ENCODE data around the gene ACOXL. TPM values are rescaled to one million over a fixed set of nuclear protein-coding genes. Genes with fewer than 3 reads are reported as not detected.

Gene ACOXL
- polyA plus RNA-seq, 3 donors = 0.35 TPM; not detected in 2

DNA sequence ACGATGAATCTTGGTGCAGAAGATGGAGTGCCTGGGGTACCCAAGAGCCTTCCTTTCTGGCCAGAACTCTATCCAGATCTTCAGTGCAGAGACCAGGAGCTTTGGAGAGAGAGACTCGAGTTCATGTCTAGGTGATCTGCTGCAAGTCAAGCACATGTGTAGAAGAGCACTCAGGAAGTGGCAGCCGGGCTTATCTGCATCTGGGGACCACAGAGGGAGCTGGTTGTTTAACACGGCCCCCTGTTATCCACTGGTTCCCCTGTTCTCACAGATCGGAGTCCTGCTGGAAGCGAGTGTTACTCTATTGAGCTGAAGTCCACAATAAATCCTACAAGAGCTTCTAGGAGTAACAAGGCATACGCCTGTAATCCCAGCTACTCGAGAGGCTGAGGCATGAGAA is 128.3 kb downstream of the ACOXL start:
- Histone ChIP-seq H3K4me1 (ENCODE audit: control insufficient read depth in 1 of 2, insufficient read depth in 2 of 2, low read length in 2 of 2) (peaks cover 7 to 8% of the 10 kb centered on the region in 2 donors), H3K36me3 (replicated peaks in 1 of 2; ENCODE audit: control insufficient read depth in 1 of 2, insufficient read depth in 2 of 2, low read length in 2 of 2) (no peaks in the 10 kb centered on the region), H3K9me3 (replicated peaks in 1 of 2; ENCODE audit: control insufficient read depth in 1 of 2, insufficient read depth in 1 of 2, low read length in 2 of 2) (no peaks in the 10 kb centered on the region), H4K20me1 (ENCODE audit: insufficient read depth, low read length) (no peaks in the 10 kb centered on the region), H3K4me2 (replicated peaks; ENCODE audit: extremely low read depth, low read length, poor library complexity, severe bottlenecking) (no peak overlapping the region), H3K4me3 (replicated peaks in 1 of 3; ENCODE audit: low read depth in 2 of 3, low read length in 3 of 3) (no peak overlapping the region), H3K79me2 (ENCODE audit: insufficient read depth, low read length) (no peaks in the 10 kb centered on the region), H3K9ac (ENCODE audit: insufficient read depth, low read length, poor library complexity, severe bottlenecking) (no peak overlapping the region), H3K27me3 (ENCODE audit: control insufficient read depth in 2 of 2, insufficient read depth in 2 of 2, low read length in 2 of 2) (no peaks in the 10 kb centered on the region), H3K27ac (ENCODE audit: low read depth in 1 of 2, low read length in 2 of 2) (no peak overlapping the region), H2AFZ (ENCODE audit: insufficient read depth, low read depth, low read length, poor library complexity, severe bottlenecking) (no peak overlapping the region)
- Mint-ChIP-seq H3K27ac (no peak overlapping the region), H3K4me3 (no peak overlapping the region), H3K9me3 (peaks cover 0 to 5% (median 0%) of the 10 kb centered on the region in 7 donors), H3K4me1 (peaks cover 8% of the 10 kb centered on the region), H3K27me3 (ENCODE audit: low read depth in 3 of 3) (peaks cover 8 to 12% (median 9%) of the 10 kb centered on the region in 3 donors), H3K36me3 (no peaks in the 10 kb centered on the region)
- no peak for DNase-seq
- TF ChIP-seq, protein P1, sequence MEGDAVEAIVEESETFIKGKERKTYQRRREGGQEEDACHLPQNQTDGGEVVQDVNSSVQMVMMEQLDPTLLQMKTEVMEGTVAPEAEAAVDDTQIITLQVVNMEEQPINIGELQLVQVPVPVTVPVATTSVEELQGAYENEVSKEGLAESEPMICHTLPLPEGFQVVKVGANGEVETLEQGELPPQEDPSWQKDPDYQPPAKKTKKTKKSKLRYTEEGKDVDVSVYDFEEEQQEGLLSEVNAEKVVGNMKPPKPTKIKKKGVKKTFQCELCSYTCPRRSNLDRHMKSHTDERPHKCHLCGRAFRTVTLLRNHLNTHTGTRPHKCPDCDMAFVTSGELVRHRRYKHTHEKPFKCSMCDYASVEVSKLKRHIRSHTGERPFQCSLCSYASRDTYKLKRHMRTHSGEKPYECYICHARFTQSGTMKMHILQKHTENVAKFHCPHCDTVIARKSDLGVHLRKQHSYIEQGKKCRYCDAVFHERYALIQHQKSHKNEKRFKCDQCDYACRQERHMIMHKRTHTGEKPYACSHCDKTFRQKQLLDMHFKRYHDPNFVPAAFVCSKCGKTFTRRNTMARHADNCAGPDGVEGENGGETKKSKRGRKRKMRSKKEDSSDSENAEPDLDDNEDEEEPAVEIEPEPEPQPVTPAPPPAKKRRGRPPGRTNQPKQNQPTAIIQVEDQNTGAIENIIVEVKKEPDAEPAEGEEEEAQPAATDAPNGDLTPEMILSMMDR (IDR thresholded peaks at IDR 0.05) = no peak
- 81% methylated on average over 8 of the region's 8 CpGs for WGBS (ENCODE audit: insufficient coverage)
- intact Hi-C loops (cut with micrococcal nuclease) = no loop called here

DNA sequence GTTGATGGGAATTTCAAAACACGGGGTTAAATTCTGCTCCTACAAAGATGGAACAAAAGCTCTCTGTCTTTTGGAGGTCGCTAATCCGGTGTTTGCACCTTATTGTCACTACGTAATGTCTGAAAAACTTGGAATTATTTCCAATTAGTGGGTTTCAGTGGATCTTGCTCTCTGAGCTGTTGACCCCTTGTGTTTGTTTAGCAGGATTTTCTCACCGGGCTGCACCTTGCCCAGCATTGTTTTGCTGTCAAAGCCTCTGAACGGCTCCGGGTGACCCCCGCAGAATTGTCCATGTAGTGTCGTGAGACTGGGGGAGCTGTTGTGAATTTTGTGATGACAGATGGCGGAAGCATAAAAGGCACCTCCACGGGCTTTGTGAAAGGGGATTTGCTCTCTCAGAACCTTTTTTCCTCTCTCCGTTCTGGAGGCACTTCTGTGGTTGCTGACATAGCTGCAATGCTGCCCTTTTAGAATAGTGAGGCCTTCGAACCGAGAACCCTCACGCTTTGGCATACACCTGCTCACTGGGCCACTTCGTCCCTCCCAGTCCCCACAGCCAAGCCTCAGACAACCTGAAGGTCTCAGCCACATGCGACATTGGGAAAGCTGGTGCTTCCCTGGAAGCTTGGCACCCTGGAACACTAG is 129.4 kb downstream of the ACOXL start:
- Histone ChIP-seq H3K4me3 (replicated peaks in 1 of 3; ENCODE audit: low read depth in 2 of 3, low read length in 3 of 3) (no peak overlapping the region), H3K27ac (ENCODE audit: low read depth in 1 of 2, low read length in 2 of 2) (no peak overlapping the region), H3K27me3 (ENCODE audit: control insufficient read depth in 2 of 2, insufficient read depth in 2 of 2, low read length in 2 of 2) (no peaks in the 10 kb centered on the region), H3K36me3 (replicated peaks in 1 of 2; ENCODE audit: control insufficient read depth in 1 of 2, insufficient read depth in 2 of 2, low read length in 2 of 2) (no peaks in the 10 kb centered on the region), H3K9me3 (replicated peaks in 1 of 2; ENCODE audit: control insufficient read depth in 1 of 2, insufficient read depth in 1 of 2, low read length in 2 of 2) (no peaks in the 10 kb centered on the region), H3K4me2 (replicated peaks; ENCODE audit: extremely low read depth, low read length, poor library complexity, severe bottlenecking) (no peak overlapping the region), H3K79me2 (ENCODE audit: insufficient read depth, low read length) (no peaks in the 10 kb centered on the region), H3K9ac (ENCODE audit: insufficient read depth, low read length, poor library complexity, severe bottlenecking) (no peak overlapping the region), H3K4me1 (ENCODE audit: control insufficient read depth in 1 of 2, insufficient read depth in 2 of 2, low read length in 2 of 2) (peaks cover 7 to 8% of the 10 kb centered on the region in 2 donors), H2AFZ (ENCODE audit: insufficient read depth, low read depth, low read length, poor library complexity, severe bottlenecking) (no peak overlapping the region), H4K20me1 (ENCODE audit: insufficient read depth, low read length) (no peaks in the 10 kb centered on the region)
- Mint-ChIP-seq H3K27me3 (ENCODE audit: low read depth in 3 of 3) (peaks cover 6 to 9% (median 8%) of the 10 kb centered on the region in 3 donors), H3K4me1 (peaks cover 8% of the 10 kb centered on the region), H3K27ac (no peak overlapping the region), H3K9me3 (no peaks in the 10 kb centered on the region), H3K4me3 (no peak overlapping the region), H3K36me3 (no peaks in the 10 kb centered on the region)
- DNase-seq = no peak
- 94% methylated on average over 11 of the region's 17 CpGs for WGBS (ENCODE audit: insufficient coverage)
- intact Hi-C loops (cut with micrococcal nuclease) = no loop called here
- TF ChIP-seq, protein P1 (IDR thresholded peaks at IDR 0.05) = no peak
